ENCODE measurements around the gene CD164.
"Not testable (repeated sequence)": the region's sequence is repeated elsewhere in the genome, so short reads cannot be mapped to it uniquely, and the experiment has no call there.

Gene CD164

DNA sequence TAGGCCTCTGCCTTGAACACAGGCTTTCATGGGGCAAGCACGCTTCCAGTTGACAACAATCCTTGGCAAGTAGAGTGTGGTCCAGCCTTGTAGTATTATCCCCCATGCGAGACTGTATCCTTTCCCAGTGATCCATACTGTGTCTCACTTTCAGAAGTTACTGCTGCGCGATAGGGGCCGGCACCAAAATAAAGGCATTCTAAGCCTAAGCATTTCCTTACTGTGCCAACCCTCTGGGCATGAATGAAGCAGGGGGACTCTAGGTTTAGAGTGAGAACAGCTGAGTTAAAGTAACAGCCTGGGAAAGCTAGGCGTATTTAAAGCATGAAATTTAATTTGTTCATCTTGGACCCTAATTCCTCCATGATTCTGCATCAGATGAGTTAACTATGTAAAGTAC lies 39.4 kb downstream of the CD164 start:
- DNase-seq (ENCODE audit: low spot score) = no peak

DNA sequence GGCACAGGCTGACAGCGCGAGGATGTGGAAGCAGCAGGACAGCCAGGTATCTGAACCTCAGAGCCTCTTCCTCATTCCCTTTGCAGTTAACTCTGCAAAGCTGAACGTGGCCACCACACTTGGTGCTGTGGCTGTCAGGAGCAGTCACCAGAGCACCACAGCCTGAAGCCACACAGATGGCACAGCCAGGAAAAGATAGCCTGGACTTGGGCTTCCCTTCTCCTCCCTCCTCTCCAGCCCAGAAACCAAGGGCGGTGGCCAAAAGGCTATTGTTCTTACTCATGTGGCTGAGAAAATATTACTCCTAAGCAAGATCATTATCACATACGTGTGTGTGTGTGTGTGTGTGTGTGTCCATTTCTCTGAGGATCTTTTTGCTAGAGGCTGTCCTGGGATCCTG lies 39.8 kb downstream of the CD164 start:
- no peak for DNase-seq (ENCODE audit: low spot score)

DNA sequence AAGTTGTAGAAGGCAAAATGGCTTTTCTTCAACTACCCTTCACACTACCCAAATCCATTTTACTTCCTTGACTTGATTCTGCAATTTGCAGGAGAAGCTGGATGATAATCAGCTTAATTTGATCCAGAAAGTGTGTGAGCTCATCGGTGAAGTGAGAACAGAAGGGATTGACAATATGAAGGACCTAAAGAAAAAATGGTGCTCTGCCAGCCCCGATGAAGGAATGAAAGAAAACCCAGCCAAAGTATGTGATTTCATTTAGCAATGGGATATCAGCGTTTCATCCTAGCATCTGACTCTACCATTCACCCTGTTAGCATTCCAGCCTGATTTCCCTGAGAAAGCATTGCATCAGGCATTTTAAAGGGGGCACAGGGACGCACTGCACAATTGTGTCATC lies 41.5 kb downstream of the CD164 start:
- DNase-seq (ENCODE audit: low spot score) = no peak

DNA sequence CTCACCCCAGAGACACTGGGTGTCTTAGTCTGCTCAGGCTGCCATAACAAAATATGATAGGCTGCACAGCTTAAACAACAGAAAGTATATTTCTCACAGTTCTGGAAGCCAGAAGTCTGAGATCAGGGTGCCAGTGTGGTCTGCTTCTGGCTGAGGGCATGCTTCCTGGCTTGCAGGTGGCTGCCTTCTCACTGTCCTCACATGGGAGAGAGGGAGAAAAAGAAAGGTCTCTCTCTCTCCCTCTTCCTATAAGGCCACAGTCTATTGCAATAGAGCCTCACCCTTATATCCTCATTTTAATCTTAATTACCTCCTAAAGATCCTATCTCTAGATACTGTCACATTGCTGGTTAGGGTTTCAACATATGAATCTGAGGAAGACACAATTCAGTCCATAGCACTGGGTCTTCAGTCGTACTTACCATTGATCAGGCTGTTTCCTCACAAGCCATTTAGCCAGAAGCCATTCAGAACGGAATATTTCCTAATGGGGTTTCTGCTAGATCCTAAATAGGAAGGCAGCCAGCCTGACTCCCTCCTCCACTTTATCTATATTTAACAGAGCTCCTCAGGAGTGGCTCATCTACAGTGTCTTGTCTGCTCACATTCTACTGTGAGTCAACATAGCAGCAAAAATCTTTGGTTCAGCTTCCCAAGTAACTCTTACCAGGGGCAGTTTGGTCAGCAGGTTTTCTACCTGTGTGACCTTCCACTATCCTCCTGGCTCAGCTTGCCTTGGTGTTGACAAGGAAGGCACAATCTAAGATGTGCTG lies 42.2 kb downstream of the CD164 start:
- no peak for DNase-seq (ENCODE audit: low spot score)

DNA sequence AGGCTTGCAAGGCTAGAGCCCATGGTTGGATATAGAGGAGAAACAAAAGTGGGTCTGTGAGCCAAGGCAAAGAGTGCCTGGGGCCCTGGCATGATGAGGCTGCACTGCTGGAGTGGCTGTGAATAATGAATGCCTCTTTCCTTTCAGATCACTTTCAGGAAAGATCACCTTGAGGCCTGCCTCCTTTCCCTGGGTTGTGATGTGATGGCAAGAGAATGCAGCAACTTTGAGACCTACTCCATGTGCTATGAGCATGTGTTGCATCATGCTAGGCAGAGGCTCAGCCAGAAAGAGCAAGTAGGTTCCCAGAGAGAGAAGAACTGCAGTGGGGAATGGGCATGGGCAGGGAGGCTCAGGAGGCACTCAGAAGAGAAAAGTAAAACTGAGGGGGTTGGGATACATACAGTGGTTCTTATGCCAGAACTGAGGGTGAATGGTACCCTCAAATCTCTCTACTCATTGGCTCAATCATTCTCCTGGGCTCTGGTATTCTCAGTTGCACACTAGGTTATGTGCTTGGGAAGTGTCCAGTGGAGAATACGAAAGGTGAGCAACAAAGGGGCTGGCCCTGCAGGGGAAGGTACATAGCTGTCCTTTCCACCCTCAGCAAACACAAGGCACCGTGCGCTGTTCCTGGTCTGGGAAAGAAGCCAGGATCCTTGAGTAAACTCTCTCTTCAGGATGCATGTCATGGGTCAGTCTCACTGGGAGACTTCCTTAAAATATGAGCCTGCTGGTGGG lies 45.9 kb downstream of the CD164 start:
- DNase-seq (ENCODE audit: low spot score) = peak; percentile 79

DNA sequence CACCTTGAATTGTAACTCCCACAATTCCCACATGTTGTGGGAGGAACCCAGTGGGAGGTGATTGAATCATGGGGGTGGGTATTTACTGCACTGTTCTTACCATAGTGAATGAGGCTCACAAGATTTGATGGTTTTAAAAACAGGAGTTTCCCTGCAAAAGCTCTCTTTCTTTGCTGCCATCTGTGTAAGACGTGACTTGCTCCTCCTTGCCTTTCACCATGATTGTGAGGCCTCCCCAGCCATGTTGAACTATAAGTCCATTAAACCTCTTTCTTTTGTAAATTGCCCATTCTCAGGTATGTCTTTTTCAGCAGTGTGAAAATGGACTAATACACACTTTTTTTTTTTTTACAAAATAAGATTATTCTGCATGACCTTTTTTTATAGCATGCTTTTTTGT lies 48.4 kb downstream of the CD164 start:
- not testable (repeated sequence) for DNase-seq (ENCODE audit: low spot score)

DNA sequence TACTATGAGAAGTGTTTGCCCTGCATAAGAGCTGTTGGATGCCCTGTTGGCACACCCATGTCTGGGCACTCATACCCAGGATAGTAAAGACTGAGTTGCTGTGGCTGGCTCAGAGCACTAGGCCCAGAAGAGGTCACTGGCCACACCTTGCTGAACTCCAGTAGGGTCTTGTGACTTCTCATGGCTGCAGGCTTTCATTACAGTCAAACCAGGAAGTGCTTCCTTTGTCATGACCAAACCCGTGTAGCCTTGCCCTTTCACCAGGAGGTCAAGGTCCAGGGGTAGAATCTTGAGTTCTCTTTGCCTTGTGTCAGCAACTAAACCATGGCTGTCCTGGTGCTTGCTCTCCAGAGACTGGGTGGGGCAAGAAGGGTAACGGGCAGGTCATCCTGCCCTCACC lies 49.5 kb downstream of the CD164 start:
- DNase-seq (ENCODE audit: low spot score) = no peak

DNA sequence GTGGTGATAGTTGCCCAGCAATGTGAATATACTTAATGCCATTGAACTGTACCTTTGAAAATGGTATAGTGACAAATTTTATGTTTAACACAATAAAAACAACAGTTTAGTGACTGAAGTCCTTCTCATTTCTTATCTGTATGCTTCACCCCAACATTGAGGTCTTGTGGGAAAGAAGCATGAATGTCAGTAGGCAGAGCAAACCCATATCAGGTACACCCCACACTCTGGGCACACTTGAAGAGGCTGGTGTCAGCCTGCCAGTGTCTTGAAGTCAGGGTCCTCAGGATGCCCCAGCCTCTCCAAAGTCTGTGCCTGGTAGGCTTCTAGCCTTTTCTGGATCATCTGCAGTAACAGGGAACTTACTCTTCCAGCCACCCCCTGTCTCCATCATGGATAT lies 51.2 kb downstream of the CD164 start:
- DNase-seq (ENCODE audit: low spot score) = no peak

DNA sequence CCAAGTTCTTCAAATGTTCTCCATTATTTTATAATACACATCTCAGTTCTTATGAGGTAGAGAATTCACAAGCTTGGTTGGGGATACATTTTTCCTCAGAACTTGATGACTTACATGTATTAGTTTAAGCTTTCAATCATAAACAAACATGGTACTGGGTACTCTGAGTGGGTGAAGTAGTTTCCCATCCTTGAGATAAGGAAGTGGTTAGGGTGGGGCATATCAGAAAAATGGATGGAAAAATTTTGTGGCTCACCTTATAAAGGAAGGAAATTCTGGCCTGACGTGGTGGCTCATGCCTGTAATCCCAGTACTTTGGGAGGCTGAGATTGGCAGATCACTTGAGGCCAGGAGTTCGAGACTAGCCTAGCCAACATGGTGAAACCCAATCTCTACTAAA lies 52.0 kb downstream of the CD164 start:
- no peak for DNase-seq (ENCODE audit: low spot score)

DNA sequence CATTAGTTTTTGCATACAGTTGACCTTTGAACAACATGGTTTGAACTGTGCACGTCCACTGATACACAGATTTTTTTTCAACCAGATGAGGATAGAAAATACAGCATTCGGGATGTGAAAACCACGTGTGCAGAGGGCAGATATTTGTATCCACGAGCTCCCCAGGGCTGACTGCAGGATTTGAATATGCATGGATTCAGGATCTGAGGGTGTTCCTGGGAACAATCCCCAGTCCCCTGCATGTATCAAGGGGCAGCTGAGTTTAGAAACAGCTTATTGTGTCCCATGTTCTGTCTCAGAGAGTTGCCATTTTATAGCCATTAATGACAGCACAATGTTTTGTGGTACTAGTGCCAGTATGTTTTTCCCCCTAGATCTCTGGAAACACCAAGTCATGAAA lies 53.6 kb downstream of the CD164 start:
- no peak for DNase-seq (ENCODE audit: low spot score)

DNA sequence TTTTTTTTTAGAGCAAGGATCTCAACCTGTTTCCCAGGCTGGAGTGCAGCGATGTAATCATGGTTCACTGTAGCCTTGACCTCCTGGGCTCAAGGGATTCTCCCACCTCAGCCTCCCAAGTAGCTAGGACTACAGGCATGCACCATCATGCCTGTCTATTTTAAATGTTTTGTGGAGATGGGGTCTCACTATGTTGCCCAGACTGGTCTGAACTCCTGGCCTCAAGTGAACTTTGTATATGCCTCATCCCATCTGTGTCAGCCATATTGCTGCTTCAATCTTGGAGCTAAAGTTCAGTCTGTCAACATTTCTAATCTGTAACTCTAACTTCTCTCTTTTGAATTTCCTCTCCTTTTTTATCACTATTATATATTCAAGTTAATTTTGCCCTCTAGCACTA lies 54.3 kb downstream of the CD164 start:
- no peak for DNase-seq (ENCODE audit: low spot score)

DNA sequence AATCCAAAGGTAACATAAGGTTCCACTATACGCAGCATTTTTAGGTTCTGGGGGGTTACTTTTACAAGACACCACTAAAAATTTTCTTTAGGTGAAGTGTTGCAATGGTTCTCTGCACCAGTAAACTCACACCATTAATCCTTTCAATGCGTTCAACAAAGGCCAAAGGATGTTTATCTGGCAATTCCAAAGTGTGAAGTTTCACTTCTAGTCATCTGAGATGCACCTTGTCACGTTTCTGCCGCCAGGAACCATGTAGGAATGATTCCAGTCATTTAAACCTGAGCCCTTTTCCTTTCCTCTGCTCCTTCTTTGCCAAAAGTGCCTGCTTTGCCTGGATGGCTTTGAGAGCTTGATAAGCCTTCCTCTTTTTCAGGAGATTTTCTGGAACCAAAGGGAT lies 54.8 kb downstream of the CD164 start:
- no peak for DNase-seq (ENCODE audit: low spot score)

DNA sequence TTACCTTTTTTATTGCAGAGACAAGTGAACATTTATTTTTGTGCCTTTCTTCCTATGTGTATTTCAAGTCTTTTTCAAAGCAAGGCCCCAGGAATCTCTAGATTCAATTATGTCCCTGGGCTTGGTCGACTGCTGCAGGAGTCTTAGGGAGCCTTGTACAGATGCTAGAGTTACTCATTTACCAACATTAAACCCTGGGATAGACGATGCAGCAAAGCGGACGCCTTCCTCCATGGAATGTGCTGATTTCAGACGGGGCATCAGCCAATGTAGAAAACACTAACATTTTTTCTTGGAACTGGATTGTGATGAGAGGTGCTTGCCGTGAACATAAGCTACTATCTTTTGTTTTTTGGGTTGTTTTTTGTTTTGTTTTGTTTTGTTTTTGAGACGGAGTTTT lies 55.9 kb downstream of the CD164 start:
- DNase-seq (ENCODE audit: low spot score) = peak; percentile 25

DNA sequence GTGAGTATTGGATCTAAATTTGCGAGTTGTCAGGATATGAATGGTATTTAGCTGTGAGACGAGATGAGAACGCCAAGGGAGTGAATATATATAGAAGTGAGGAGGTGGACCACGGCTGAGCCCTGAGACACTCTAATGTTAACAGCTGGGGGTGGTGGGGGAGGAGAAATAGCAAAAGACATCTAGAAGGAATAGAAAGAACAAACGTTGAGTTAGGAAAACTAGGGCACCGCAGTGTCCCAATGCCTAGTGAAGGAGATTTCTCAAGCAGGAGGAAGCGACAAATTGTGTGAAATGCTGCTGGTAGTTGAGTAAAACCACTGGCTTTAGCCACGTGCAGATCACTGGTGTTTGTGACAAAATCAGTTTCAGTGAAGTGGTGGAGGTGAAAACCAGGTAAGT lies 56.9 kb downstream of the CD164 start:
- DNase-seq (ENCODE audit: low spot score) = no peak

DNA sequence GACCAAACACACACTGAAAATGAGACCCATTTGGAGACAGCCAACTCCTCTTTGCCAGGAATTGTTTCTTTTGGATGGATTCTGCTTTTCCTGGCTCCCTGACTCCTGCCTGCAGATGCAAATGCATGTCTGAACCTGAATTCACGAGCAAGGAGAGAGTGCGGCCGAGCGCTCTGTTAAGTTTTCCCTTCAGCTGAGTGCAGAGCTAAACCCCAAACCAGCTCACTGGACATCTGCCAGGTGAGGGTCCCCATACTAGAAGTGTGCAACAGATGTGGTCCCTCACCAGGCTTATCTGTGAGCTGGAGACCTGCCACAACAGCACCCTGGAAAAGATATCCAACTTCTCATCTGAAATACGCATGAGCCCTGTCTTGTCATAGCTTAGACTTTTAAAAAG lies 59.0 kb downstream of the CD164 start:
- no peak for DNase-seq (ENCODE audit: low spot score)

DNA sequence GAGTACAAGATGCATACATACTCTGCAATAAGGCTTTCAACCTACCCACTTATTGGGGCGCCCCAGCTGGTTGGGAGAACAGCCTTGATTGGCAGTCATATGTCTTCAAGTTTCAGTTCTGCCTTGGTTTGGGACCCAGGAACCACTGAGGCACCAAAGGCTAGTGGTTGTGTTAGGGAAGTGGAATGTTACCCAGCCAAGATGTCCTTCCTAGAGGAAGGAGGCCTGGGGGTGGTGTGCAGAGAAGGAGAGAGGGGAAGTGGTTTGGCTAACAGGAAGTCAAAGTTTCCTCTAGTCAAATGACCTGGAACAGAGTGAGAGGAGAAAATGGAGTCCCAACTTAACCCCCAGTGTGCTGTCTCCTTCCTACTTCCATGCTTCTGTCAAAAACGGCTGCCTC lies 59.4 kb downstream of the CD164 start:
- no peak for DNase-seq (ENCODE audit: low spot score)

DNA sequence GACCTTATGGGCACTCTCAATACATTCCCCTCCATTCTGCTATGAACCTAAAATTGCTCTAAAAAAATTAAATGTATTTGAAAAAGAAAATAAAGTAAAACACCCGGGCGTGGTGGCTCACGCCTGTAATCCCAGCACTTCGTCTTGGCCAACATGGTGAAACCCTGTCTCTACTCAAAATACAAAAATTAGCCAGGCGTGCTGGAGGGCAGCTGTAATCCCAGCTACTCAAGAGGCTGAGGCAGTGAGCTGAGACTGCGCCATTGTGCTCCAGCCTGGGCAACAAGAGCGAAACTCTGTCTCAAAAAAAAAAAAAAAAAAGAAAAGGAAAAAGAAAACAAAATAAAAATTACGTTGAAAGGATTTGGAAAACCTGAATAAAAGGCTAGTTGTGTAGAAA lies 60.5 kb downstream of the CD164 start:
- no peak for DNase-seq (ENCODE audit: low spot score)

DNA sequence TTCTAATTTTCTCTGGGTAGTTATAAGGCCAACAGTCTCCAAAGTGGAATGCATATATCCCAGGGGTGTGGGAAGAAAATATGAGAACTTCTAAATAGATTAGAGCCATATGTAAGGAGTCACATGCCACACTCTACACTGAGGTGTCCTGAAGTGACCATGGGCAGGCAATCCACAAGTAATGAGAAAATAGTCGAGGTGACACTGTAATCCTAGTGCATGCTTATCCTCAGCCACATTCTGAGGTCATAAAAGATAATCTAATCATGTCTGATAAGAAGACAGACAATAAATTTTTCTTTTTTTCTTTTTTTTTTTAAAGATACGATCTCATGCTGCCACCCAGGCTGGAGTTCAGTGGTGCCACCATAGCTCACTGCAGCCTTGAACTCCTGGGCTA lies 62.2 kb downstream of the CD164 start:
- DNase-seq (ENCODE audit: low spot score) = no peak

DNA sequence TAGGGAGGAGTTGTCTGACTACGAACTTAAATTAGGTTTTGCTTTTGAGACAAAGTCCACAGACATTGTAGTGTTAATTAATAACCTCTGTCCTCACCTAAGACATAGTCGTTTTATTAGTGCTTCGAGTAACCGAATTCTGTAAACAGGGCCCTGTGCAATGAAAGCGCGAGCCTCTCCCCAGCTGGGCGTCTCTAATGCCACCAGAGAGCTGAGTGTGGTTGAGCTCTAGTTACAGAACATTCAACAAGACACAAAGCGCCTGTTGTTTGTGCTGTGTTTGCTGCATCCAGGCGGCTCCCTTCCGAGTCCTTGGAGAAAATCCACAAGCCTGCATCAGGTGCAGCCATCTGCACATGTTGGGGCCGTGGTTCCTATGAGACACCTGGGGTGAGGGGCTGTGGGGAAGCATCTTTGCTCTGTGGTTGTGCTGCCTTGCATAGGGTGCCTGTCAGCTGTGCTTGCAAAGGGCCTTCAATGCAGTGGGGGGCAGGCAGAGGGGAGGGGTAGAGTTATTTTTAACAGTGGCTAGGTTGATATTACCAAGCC lies 63.9 kb downstream of the CD164 start:
- DNase-seq (ENCODE audit: low spot score) = no peak

DNA sequence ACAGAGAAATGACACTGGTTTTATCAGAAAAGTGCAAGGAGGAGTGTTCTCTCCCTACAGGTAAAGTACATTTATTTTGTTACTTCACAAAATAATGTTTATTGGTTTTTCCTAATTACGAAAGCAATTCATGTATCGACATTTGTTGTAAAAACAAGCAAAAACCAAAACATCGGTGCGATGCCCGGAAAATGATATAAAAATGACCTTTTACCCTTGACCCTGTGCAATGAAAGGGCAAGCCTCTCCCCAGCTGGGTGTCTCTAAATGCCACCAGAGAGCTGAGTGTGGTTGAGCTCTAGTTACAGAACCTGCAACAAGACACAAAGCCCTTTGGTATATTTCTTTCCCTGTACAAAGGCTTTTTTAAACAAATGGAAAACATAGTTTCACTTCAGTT lies 65.4 kb downstream of the CD164 start:
- DNase-seq (ENCODE audit: low spot score) = no peak

Measured in kidney tubule cell (primary cell).